ENCODE data around the gene SYNE3.
A peak's percentile ranks its signal among the peaks of the same experiment; 100 is the strongest.

SYNE3 gene

DNA sequence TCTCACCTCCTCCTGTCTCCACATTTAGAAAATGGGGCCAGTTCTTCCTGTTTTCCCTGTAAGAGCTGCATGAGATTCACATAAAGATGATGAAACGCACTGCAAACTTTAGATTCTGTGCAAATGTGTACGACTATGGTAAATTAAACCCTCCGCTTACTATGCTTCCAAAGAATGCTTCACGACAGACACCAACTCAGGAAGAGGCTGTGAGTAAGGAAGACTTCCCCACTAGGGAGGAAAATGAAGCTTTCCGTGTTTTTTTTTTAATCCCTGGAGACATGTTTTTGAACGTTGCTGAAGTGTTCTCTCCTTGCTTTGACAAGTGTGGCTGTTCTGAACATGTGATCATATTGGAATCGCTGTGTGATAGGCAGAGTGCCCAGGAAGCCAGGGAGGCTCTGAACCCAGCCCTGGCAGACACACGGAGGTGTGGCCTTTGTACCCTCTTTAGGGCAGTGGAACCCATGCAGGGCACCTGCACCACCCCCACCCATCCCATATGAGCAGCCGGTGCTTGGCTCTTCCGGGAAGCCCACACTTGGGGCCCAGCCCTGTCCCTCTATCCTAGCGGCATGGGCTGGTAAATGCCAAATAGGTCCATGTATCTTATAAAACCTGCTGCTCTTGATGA, 7.5 kb upstream of the SYNE3 start:
- peak; percentile 76 for DNase-seq (ENCODE audit: low read depth)
- TF ChIP-seq, protein P1, sequence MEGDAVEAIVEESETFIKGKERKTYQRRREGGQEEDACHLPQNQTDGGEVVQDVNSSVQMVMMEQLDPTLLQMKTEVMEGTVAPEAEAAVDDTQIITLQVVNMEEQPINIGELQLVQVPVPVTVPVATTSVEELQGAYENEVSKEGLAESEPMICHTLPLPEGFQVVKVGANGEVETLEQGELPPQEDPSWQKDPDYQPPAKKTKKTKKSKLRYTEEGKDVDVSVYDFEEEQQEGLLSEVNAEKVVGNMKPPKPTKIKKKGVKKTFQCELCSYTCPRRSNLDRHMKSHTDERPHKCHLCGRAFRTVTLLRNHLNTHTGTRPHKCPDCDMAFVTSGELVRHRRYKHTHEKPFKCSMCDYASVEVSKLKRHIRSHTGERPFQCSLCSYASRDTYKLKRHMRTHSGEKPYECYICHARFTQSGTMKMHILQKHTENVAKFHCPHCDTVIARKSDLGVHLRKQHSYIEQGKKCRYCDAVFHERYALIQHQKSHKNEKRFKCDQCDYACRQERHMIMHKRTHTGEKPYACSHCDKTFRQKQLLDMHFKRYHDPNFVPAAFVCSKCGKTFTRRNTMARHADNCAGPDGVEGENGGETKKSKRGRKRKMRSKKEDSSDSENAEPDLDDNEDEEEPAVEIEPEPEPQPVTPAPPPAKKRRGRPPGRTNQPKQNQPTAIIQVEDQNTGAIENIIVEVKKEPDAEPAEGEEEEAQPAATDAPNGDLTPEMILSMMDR (IDR thresholded peaks at IDR 0.05; ENCODE audit: low read length, missing control alignments): no peak
- H3K4me3 ChIP-seq (replicated peaks; ENCODE audit: low read depth, low read length): no peak overlapping the region

DNA sequence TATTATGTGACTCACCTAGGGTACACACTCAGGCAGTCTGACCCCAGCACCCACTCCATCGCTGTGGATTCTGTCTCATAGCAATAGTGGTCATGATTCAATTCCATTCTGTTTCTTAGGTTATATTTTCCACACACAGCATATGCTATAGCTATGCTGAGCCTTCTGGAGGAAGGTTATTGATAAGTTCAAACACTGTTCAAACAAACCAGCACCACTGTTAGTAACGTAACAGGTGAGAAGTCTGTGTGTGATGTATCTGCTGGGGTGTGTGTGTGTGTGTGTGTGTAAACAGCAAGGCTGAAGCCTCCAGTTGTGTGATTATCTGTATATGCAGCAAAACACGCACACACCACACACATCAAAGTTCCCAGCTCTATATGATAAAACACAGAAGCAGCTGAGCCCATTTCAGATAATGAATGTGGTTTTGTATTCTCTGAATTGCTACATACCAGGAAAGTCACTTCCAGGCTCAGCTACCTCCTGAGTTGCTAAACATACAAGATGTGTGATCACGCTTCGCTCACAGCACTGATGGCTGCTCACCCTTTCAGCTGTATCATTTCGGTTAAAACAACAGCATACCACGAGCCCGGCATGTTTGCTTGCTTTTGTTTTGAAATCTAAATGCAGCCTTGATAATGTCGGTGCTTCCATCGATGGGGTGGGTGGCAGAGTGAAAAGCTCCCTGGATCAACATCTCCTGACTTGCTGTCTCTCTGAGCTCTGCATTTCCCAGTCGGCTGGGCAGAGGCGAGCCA, 6.8 kb upstream of the SYNE3 start:
- DNase-seq (ENCODE audit: low read depth): peak; percentile 49
- TF ChIP-seq, protein P1 (IDR thresholded peaks at IDR 0.05; ENCODE audit: low read length, missing control alignments): no peak
- H3K4me3 ChIP-seq (replicated peaks; ENCODE audit: low read depth, low read length): no peak overlapping the region

DNA sequence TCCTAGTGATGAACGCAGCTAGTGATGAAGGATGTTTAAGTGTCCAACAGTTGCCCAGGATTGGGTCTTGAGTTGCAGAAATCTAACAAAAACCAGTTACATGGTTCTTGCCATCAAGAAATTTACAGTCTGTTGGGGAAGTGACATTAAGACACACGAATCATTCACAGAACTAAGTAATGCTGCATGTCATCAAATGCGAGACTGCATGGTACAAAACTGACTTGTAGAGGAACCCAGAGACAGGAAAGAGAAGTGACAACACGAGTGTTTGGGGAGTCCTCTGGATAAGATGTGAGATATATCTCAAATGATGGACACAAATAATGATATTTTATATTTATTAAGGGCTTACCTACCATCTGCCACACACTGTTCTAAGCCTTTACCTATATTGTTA, 6.1 kb upstream of the SYNE3 start:
- no peak for DNase-seq (ENCODE audit: low read depth)

GRCh38 chr14:95522116-95522515, 5.7 kb upstream of the SYNE3 start:
- H3K4me3 ChIP-seq (replicated peaks; ENCODE audit: low read depth, low read length): no peak overlapping the region
- no peak for DNase-seq (ENCODE audit: low read depth)
- TF ChIP-seq, protein P1 (IDR thresholded peaks at IDR 0.05; ENCODE audit: low read length, missing control alignments): no peak

More for the DNA sequence above, 6.1 kb upstream of the SYNE3 start:
- no peak overlapping the region for H3K4me3 ChIP-seq (replicated peaks; ENCODE audit: low read depth, low read length)
- TF ChIP-seq, protein P1 (IDR thresholded peaks at IDR 0.05; ENCODE audit: low read length, missing control alignments): no peak

DNA sequence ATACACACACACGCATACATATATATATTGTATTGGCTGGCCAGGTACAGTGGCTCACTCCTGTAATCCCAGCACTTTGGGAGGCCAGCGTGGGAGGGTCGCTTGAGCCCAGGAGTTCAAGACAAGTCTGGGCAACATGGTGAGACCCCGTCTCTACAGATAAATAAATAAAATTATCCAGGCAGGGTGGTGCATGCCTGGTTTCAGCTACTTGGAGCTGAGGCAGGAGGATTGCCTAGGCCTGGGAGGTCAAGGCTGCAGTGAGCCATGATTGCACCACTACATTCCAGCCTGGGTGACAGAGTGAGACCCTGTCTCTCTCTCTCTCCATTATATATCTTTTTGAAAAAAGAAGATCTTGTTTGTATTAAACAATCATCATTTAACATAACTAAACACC, 4.6 kb upstream of the SYNE3 start:
- no peak for DNase-seq (ENCODE audit: low read depth)
- no peak overlapping the region for H3K4me3 ChIP-seq (replicated peaks; ENCODE audit: low read depth, low read length)
- TF ChIP-seq, protein P1 (IDR thresholded peaks at IDR 0.05; ENCODE audit: low read length, missing control alignments): no peak

GRCh38 chr14:95520346-95520745, 3.9 kb upstream of the SYNE3 start:
- H3K4me3 ChIP-seq (replicated peaks; ENCODE audit: low read depth, low read length): no peak overlapping the region
- DNase-seq (ENCODE audit: low read depth): no peak
- TF ChIP-seq, protein P1 (IDR thresholded peaks at IDR 0.05; ENCODE audit: low read length, missing control alignments): no peak
